HepG2 (cell line): ENCODE measurements around the gene HSPA1A. TPM values are rescaled to one million over a fixed set of nuclear protein-coding genes. Genes with fewer than 3 reads are reported as not detected.

Experiments
- ATAC-seq: fragments of 200-7000 bp; cut with Tn5 transposase; 3 replicates; pipeline ENCODE4 v1.9.1; 2020; ENCODE audit warnings: mild to moderate bottlenecking, moderate library complexity
- BruUV-seq: library from RNA; stranded (reverse); fragments of 400-500 nt; replicated peaks from 2 replicates; lab custom pipeline; 2021; lab: Mats Ljungman, UMichigan
- CTCF ChIA-PET: fragments of 300-600 bp; formaldehyde crosslinking; extraction: SDS; loops from one replicate; lab custom pipeline; 2021; ENCODE audit warnings: low total read pairs, inconsistent platforms, low intra/inter-chr PET ratio; lab: Yijun Ruan, JAX
- POLR2A ChIA-PET: fragments of 350-600 bp; sonication (Branson Sonifier 250); formaldehyde crosslinking; loops from one replicate; lab custom pipeline; 2020; ENCODE audit warnings: antibody characterized with exemption, inconsistent platforms; lab: Yijun Ruan, JAX
- DNase-seq: peaks from one replicate; pipeline ENCODE4 v3.0.0-alpha.2; 2015; ENCODE audit warnings: low spot score
- FAIRE-seq: peaks from 3 replicates; lab custom pipeline; 2011; peaks lifted over from hg19 to GRCh38; lab: Jason Lieb, UNC
- H2AFZ ChIP-seq: one replicate; pipeline ENCODE4 v1.6.1; 2011; ENCODE audit warnings: low read length, inconsistent platforms
- H3K27ac ChIP-seq: fragments of 300-600 bp; 3 replicates; pipeline ENCODE4 v1.8.0; 2011; ENCODE audit warnings: mixed run types, mild to moderate bottlenecking, mixed read lengths, low read length, inconsistent platforms; ENCODE audit not compliant: insufficient read depth; ENCODE audit errors: extremely low read length
- H3K27me3 ChIP-seq, 2 experiments: fragments of 200-600 bp in 1 of 2; 2 replicates in 1 of 2; 3 replicates in 1 of 2; pipeline versions ENCODE4 v1.6.0 to v1.8.0; 2011; ENCODE audit warnings: low read length in 2 of 2, mild to moderate bottlenecking in 2 of 2, moderate library complexity in 2 of 2, inconsistent platforms in 1 of 2; ENCODE audit not compliant: insufficient read depth in 2 of 2, control insufficient read depth in 1 of 2
- H3K36me3 ChIP-seq, 2 experiments: fragments of 200-600 bp in 1 of 2; replicated peaks in 1 of 2; 2 replicates in 1 of 2; 3 replicates in 1 of 2; pipeline versions ENCODE4 v1.5.1 to v1.8.0; 2011; ENCODE audit warnings: low read length in 2 of 2, inconsistent platforms in 1 of 2; ENCODE audit not compliant: insufficient read depth in 2 of 2, control insufficient read depth in 1 of 2
- H3K4me1 ChIP-seq: 2 replicates; pipeline ENCODE4 v1.5.1; 2012; ENCODE audit warnings: low read length, inconsistent platforms; ENCODE audit not compliant: insufficient read depth
- H3K4me2 ChIP-seq: 2 replicates; pipeline ENCODE4 v1.6.0; 2011; ENCODE audit warnings: low read depth, low read length, inconsistent platforms
- H3K4me3 ChIP-seq, 3 experiments: fragments of 200-600 bp in 1 of 3; sonication (generic), shearing (Covaris generic) in 1 of 3; replicated peaks in 1 of 3; 2 replicates each; pipeline ENCODE4 v1.5.1; 2011 to 2016; ENCODE audit warnings: low read length in 3 of 3, inconsistent platforms in 2 of 3, low read depth in 2 of 3, mild to moderate bottlenecking in 2 of 3, control low read depth in 1 of 3, mixed read lengths in 1 of 3; ENCODE audit not compliant: insufficient read depth in 1 of 3
- H3K79me2 ChIP-seq: one replicate; pipeline ENCODE4 v1.6.1; 2011; ENCODE audit warnings: low read length, inconsistent platforms; ENCODE audit not compliant: insufficient read depth
- H3K9ac ChIP-seq: 2 replicates; pipeline ENCODE4 v1.6.0; 2011; ENCODE audit warnings: mild to moderate bottlenecking, low read depth, low read length, inconsistent platforms; ENCODE audit not compliant: insufficient read depth
- H3K9me3 ChIP-seq: 2 replicates; pipeline ENCODE4 v1.5.1; 2012; ENCODE audit warnings: mild to moderate bottlenecking, low read length
- H4K20me1 ChIP-seq: 2 replicates; pipeline ENCODE4 v1.6.0; 2011; ENCODE audit warnings: inconsistent platforms, mild to moderate bottlenecking, low read length, moderate library complexity; ENCODE audit not compliant: insufficient read depth
- HNRNPL ChIP-seq: fragments of 200-400 bp; formaldehyde crosslinking; IDR thresholded peaks from 2 replicates; pipeline ENCODE4 v1.6.1; 2017; ENCODE audit warnings: mild to moderate bottlenecking, low read depth, low read length
- MXI1 ChIP-seq: IDR thresholded peaks from 3 replicates; pipeline ENCODE4 v1.6.1; 2012; ENCODE audit warnings: low read depth, low read length, inconsistent platforms, borderline replicate concordance
- NCOA5 ChIP-seq: sonication (generic); formaldehyde crosslinking; IDR thresholded peaks from 2 replicates; pipeline ENCODE4 v1.4.0; 2020; ENCODE audit warnings: missing genetic modification reagents
- PBX2 ChIP-seq: IDR thresholded peaks from 2 replicates; pipeline ENCODE4 v1.6.1; 2016; ENCODE audit warnings: control low read depth
- RERE ChIP-seq: IDR thresholded peaks from 2 replicates; pipeline ENCODE4 v1.6.1; 2016; ENCODE audit warnings: low read depth, missing genetic modification reagents, missing compliant biosample characterization
- SIN3A ChIP-seq: IDR thresholded peaks from 2 replicates; pipeline ENCODE4 v1.6.1; 2011; ENCODE audit warnings: low read depth, mild to moderate bottlenecking, control low read depth, low read length, borderline replicate concordance
- TBL1XR1 ChIP-seq: fragments of 150-350 bp; IDR thresholded peaks from 2 replicates; pipeline ENCODE4 v1.6.1; 2014; ENCODE audit warnings: borderline replicate concordance, low read length; ENCODE audit not compliant: partially characterized antibody
- ZBTB42 ChIP-seq: sonication (generic); formaldehyde crosslinking; IDR thresholded peaks from 2 replicates; pipeline ENCODE4 v1.5.0; 2020; ENCODE audit warnings: mild to moderate bottlenecking, missing genetic modification reagents
- ZHX2 ChIP-seq, 2 experiments: sonication (generic) in 1 of 2; formaldehyde crosslinking in 1 of 2; IDR thresholded peaks; 2 replicates each; pipeline versions ENCODE4 v1.6.1 to v1.9.0; 2014 to 2022; ENCODE audit warnings: antibody characterized with exemption in 1 of 2, borderline replicate concordance in 1 of 2, inconsistent platforms in 1 of 2, low read depth in 1 of 2, missing genetic modification reagents in 1 of 2
- ZNF713 ChIP-seq: sonication (generic); formaldehyde crosslinking; IDR thresholded peaks from 2 replicates; pipeline ENCODE4 v1.4.0; 2020; ENCODE audit warnings: mild to moderate bottlenecking, missing genetic modification reagents
- ZNF777 ChIP-seq: sonication (generic); formaldehyde crosslinking; IDR thresholded peaks from 2 replicates; pipeline ENCODE4 v1.4.0; 2020; ENCODE audit warnings: missing genetic modification reagents
- ZSCAN30 ChIP-seq: sonication (generic); formaldehyde crosslinking; IDR thresholded peaks from 2 replicates; pipeline ENCODE4 v1.5.0; 2020; ENCODE audit warnings: mild to moderate bottlenecking, missing genetic modification reagents
- WGBS: methylation state at CpG from one replicate; pipeline ENCODE4 v1.1.6; 2017; ENCODE audit warnings: low lambda C conversion rate; 5-methylcytosine and 5-hydroxymethylcytosine counted together
- in situ Hi-C: cut with HindIII; loops from 2 replicates; pipeline ENCODE4 v1.10.0; 2017; ENCODE audit warnings: low pct_unique_long_range_greater_than_20kb; ENCODE audit not compliant: extremely low pct_ligation_motif_present
- intact Hi-C: fragments of 100-400 bp; cut with micrococcal nuclease; formaldehyde crosslinking; loops from one replicate; pipeline ENCODE4 v1.10.0; 2022; ENCODE audit not compliant: unreplicated experiment
- polyA plus RNA-seq, 8 experiments: library from polyadenylated mRNA; depleted of rRNA in 3 of 8; stranded (reverse) in 7 of 8; unstranded in 1 of 8; fragments of >200 nt; fragmentation: Illumina TruSeq in 4 of 8; extraction: Trizol in 4 of 8; gene quantifications; 2 replicates each; pipeline versions ENCODE4 v1.2.1 to v1.2.3, GENCODE V29; 2011 to 2016; ENCODE audit warnings: low read depth in 4 of 8, missing spikeins in 1 of 8, mixed read lengths in 1 of 8; ENCODE audit not compliant: insufficient read depth in 1 of 8
- total RNA-seq, 5 experiments: library from RNA; depleted of rRNA; stranded (reverse); fragments of >200 nt; fragmentation: Illumina TruSeq; extraction: Trizol; gene quantifications; 2 replicates each; pipeline ENCODE4 v1.2.3, GENCODE V29; 2016; ENCODE audit warnings: low read depth in 1 of 5

HSPA1A gene
- total and polyA plus RNA-seq, 2 of the 13 experiments (the other 11 are each of a cell fraction or from before 2014, with no cell fraction given): 44.5 to 85.0 TPM

- peaks cover 9 to 31% of the 10 kb centered on the region in 2 experiments for H3K36me3 ChIP-seq
- no peak overlapping the region for H3K4me2 ChIP-seq
- intact Hi-C loops (no loop called here), in situ Hi-C loops (no loop called here)
- ChIA-PET CTCF (interaction anchor here (2.3 to 2.6 kb wide), 2 partner anchors 19 to 38 kb away, joined by 9 to 10 read pairs; no protein-coding TSS in a partner anchor), POLR2A (interaction anchor here (0.8 to 3.6 kb wide), 12 partner anchors 13 to 132 kb away, joined by 3 to 40 read pairs (median 8); partner anchors contain the start of genes C6orf47, CLIC1, EHMT2 and HSPA1A)
- ATAC-seq (no peak), DNase-seq (no peak), FAIRE-seq (no peak)
- H3K27me3 ChIP-seq: no peaks in the 10 kb centered on the region; a peak in 1 of 5 replicates
- no peak overlapping the region for H3K9ac ChIP-seq
- no peaks in the 10 kb centered on the region for H3K9me3 ChIP-seq
- H3K4me1 ChIP-seq: peaks cover 25% of the 10 kb centered on the region
- H3K4me3 ChIP-seq: no peak overlapping the region
- no peak overlapping the region for H2AFZ ChIP-seq
- BruUV-seq: no TSS peak
- whole genome bisulfite sequencing: 96% methylated on average over 3 of the region's 3 CpGs
- H3K79me2 ChIP-seq: peaks cover 22% of the 10 kb centered on the region
- no peak overlapping the region for H3K27ac ChIP-seq
- no peaks in the 10 kb centered on the region for H4K20me1 ChIP-seq
- TF ChIP-seq ZSCAN30: no peak
- no peak for TF ChIP-seq RERE (CRISPR knock-in tag)
- no peak for TF ChIP-seq MXI1
- TF ChIP-seq SIN3A: no peak
- no peak for TF ChIP-seq NCOA5 (CRISPR knock-in tag)
- TF ChIP-seq TBL1XR1: no peak
- no peak for TF ChIP-seq HNRNPL
- TF ChIP-seq ZNF777 (CRISPR knock-in tag): no peak
- no peak for TF ChIP-seq ZHX2 (IDR thresholded peaks at IDR 0.05; ENCODE audit: low read depth)
- no peak for TF ChIP-seq ZHX2 (CRISPR knock-in tag; IDR thresholded peaks at IDR 0.05; ENCODE audit: borderline replicate concordance)
- no peak for TF ChIP-seq ZNF713 (CRISPR knock-in tag)
- no peak for TF ChIP-seq ZBTB42 (CRISPR knock-in tag)
- no peak for TF ChIP-seq PBX2
Measured at GRCh38 chr6:31792090-31792374, 23.3 kb upstream of the HSPA1A start.
